Dermis microvascular lymphatic vessel endothelial cell (primary cell): ENCODE data around the gene EXD3. TPM values are rescaled to one million over a fixed set of nuclear protein-coding genes. Genes with fewer than 3 reads are reported as not detected.

Experiments used
- DNase-seq, 2 donors: peaks; one replicate each; pipeline versions ENCODE4 v3.0.0 to v3.0.0-alpha.2; 2010; ENCODE audit warnings: low read depth in 2 of 2
- total RNA-seq: library from RNA; depleted of rRNA; stranded (reverse); fragments of >200 nt; gene quantifications from 2 replicates; pipeline ENCODE4 v1.2.1, GENCODE V29; 2014

EXD3 gene
- total RNA-seq, 1 donor from 2014 or later: 12.2 TPM

DNA sequence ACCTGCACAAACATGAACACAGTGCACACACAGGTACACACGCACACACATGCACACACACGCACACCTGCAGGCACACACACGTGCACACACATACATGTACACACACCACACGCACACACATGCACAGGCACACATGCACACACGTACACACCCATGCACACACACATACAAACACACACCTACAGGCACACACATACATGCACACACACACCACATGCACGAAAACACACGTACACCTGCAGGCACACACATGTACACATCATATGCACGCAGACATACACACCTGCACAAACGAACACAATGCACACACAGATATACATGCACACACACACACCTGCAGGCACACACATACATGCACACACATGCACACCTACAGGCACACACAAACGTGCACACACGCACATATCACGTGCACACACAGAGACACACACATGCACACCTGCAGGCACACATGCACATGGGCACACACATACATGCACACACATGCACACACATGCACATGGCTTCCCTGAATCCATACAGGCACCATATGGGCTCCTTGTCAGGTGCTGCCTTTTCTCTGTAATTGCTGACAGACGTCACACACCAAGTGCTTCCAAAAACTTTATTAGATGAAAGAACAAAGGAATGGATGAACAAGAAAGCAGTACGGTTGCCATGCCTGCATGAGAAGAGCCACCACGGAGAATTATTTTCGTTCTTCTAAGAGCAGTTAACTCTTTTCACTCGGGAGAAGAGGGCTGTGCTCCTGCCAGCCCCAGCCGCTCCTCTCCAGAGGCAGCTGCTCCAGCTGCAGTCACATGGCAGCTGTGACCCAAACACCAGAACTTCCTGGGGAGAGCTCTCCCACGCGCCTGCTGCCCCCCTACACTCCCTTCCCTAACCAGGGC is 57.2 kb downstream of the EXD3 start:
- no peak for DNase-seq

DNA sequence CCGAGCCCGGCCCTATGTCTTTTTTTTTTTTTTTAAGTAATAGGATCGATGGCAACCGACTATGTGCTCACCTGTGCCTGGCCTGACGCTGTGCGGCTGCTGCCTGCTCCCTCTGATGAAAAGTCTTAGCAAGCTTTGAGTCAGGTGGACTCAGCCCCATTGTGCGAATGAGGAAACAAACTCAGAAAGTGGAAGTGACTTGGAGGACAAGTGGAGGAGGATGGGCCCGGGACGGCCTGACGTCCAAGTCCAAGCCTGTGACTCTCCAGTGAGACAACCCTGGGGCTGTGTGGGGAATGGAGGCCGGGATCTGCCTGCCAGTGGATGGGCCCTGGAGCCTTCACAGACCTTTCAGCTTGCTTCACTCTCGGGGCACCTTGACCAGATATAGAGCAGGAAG is 57.9 kb downstream of the EXD3 start:
- DNase-seq: no peak

DNA sequence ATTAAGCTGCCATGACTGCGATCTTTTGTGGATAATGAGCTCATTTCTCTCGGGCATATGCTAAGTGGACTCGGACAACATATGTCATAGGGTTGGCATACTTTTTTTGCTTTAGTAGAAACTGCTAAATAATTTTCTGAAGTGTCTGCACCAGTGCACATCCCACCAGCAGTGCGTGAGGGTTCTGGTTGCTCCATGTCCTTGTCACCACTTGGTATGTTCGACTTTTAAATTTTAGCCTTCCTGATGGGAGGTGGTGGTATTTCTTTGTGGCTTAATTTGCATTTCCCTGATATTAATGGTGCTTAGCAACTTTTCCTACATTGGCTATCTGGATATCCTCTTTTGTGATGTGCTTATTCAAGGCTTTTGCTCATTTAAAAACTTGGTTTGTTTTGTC is 63.1 kb downstream of the EXD3 start:
- no peak for DNase-seq

DNA sequence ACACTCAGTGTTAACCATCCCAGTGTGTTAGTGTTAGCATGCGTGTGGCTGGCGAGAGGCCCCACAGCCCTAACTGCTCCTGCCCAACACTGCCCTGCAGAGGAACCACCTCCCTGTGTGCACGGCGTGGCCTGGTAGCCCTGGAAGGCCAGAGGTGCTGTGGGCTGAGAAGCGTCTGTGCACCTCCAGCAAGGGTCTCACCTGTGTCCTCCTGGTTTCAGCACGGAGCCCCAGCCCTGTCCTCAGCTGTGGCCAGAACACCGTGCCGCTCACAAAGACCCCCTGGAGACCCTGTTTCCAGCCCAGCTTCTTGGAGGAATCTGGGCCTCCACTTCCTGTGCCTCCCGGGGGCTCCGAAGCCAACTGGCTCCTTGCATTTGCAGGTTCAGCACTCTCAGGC is 64.8 kb downstream of the EXD3 start:
- DNase-seq: no peak

DNA sequence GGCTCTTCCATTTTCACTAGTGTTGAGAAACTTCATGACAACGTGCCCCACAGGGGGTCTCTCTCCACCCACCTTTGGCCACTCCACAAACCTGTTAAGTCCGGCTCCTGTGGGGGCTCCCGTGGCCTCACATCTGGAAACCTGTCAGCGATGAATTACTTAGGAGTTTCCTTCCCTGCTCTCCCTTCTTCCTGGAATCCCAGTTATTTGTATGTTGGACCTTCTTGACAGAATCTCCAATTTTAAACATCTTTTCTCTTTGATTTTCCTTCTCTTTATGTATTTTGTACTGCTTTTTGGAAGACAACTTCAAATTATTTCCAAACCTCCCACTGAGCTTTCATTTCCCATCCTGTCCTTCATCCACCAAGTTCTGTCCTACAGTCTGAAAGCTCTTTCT is 65.8 kb downstream of the EXD3 start:
- peak in 1 of 2 donors; percentile 18 for DNase-seq

DNA sequence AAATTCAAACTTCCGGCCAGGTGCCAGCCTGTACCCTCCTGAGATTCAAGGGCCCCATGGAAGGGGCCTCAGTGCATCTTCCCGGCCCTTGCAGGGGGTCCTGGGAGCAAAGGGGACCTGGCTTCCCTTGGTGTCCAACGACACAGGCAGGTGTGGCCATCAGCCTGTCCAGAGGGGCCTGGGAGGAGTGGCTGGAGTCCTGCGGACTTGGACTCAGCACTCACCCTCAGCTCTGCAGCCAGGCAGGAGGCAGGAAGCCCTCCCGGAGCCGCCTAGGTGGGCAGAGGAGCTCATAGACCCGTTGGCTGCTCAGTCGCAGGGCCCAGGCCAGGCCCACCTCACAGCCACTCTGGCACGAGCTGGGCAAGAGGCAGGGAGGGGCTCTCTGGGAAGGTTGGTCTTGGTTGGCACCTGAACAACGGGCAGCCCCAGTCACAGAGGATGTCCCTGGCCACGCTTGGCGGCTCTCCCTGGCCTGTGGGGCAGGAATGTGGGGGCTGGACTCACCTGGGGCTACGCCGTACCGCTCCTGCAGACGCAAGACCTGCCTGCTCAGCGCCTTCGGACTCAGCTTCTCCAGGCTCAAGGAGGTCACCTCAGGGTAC is 67.1 kb downstream of the EXD3 start:
- no peak for DNase-seq

DNA sequence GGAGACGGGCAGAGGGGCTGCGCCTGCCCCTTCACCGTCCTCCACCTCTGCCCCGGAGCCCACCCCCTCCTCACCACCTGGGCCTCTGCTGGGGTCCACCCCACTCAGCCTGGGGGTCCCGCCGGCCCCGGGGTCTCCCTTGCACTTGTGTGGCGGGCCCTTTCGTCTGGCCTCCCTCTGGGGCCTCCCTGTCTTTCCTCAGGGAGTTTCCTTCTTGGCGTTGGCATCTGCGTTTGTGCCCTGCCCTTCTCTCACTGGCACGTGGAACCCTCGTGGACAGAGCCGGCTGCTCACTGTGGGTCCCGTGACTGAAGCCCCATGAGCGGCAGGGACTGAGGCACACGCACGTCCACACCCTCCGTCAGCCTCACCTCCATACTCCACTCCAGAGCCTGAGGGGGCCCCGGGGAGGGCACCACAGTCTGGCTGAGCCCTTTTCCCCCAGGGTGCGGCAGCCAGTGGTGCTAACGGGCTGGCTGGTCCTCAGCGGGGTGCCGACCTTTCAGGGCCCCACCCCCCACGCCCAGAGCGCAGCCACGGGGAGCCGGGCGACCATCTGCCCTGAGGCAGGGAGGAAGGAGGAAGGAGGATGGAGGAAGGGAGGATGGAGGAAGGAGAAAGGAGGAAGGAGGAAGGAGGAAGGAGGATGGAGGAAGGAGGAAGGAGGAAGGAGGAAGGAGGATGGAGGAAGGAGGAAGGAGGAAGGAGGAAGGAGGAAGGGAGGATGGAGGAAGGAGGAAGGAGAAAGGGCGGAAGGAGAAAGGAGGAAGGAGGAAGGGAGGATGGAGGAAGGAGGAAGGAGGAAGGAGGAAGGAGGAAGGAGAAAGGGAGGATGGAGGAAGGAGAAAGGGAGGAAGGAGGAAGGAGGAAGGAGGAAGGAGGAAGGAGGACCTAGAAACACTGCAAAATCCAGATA is 67.9 kb downstream of the EXD3 start:
- DNase-seq: no peak

DNA sequence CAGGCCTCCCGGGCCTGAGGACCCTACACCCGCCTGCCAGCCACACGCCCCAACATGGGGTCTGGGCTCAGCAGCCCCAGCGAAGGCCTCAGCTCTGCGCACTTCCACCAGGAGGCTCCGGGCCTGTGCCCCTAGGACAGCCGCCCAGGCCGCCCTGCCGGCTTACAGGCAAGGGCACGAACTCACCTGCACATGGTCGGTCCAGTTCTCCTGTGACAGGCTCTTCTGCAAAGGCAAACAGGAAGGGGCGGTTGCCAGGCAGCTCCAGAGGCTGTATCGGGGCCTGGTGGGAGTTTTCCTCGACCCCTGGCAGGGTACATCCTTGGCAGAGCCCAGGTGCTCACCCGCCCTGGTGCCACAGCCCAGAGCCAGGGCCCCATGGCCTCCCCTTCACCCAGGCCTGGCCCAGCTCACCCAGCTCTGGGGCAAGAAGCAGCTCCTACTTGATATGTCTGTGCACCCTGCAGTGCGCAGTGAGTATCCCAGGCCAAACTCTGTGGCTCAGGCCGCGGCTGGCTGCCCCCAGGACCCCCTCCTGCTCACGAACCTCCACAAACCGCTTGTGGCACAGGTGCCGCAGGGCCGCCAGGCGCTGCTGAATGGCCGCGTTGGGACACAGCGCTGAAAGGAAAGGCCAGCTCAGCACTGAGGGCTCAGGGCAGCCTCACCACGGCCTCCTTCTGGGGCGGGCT is 68.7 kb downstream of the EXD3 start:
- DNase-seq: peak; percentile 36 to 52

DNA sequence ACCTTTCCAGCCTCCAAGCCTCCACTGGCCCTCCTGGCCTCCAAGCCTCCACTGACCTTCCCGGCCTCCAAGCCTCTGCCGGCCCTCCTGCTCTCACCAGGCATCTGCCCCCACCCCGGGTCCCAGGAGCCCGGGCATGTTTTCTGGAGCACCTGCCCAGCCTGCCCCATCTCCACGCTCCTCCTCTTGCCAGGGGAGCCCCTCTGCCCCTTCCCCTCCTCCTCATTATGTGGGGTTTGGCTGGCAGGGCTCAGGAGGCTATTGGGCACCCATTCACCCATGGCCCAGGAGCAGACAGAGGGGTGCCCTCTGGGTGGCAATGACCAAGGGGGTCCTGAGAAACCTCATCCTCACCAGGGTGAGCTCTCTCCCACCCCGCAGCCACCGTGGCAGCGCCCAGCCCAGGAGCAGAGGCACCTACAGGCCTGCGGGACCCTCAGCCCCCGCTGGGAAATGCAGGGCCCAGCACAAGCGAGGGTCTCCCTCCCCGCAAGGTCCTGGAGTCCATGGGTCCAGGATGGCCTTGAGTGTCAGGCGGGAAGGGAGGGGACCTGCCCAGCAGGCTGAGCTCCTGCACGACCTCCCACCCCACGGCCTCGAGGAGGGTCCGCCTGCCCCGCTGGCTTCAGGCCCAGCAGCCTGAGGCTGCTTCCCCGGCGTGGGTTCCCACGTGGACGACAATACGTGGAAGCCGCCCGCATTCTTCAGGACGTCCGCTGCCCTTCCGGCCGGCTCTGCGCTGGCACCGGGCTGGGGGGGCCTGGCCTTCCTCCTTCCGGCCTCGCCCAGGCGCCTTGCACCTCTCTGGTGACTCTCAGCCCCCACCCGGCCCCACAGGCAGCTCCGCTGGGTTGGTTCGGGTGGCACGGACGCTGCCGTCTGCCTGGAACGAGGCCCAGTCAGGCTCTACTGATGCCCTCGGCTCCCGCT is 69.5 kb downstream of the EXD3 start:
- peak; percentile 39 to 80 for DNase-seq

DNA sequence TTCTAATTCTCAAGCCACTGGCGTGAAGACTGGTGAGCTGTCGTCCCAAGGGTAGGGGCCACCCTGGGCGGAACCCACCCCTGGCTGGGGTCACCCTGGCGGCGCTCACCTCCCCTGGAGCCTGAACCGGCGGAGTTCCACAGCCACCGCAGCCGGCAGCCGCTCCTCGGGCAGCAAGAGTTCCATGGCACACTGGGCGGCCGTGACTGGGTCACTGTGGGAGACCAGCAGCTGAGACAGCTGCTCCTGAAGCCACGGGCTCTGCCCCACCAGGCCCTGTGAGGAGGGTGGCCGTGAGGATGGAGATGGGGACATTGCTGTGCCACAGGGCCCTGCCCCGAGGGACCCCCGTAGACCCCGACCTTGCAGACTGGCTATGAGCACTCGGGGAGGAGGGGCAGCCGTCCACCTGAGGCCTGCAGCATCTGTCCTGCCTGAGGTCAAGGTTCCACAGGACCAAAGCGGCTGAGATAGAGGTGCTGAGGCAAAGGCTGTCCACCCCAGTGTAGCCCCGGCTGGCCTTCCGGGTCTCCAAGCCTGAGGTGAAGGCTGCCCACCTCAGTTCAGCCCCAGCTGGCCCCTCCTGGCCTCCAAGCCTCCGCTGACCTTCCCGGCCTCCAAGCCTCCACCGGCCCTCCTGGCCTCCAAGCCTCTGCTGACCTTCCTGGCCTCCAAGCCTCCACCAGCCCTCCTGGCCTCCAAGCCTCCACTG is 70.3 kb downstream of the EXD3 start:
- no peak for DNase-seq

DNA sequence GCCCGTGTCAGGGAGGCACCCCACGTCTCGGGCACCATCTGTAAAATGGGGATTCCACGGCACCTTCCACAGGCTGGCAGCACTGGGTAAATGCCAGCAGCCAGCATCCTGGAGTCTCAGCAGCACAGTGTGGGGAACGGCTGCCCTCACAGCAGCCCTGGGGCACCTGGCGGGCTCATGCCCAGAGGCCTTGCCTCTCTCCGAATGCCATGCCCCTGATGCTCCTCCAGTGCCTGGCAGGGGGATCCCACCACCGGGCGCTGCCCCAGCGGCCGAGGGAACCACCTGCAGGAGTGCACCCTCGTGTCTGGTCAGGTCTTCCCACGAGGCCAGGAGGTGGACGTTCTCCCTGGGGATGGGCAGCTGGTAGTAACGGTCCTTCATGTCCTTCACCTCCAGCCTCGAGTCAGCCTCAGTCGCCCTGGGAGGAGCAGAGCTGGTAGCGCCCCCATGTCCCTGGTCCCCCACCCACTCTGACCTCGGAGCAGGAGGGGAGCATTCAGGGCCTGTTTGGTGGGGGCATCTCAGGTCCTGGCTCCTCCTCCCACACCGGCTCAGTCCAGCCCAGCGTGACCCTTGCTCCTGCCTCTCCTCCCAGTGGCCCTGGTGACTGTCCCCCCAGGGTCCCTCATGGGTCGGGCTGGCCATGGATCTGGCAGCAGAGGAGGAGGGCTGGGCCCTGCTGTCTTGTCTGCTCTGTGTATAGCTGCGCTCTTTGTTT is 71.0 kb downstream of the EXD3 start:
- no peak for DNase-seq

DNA sequence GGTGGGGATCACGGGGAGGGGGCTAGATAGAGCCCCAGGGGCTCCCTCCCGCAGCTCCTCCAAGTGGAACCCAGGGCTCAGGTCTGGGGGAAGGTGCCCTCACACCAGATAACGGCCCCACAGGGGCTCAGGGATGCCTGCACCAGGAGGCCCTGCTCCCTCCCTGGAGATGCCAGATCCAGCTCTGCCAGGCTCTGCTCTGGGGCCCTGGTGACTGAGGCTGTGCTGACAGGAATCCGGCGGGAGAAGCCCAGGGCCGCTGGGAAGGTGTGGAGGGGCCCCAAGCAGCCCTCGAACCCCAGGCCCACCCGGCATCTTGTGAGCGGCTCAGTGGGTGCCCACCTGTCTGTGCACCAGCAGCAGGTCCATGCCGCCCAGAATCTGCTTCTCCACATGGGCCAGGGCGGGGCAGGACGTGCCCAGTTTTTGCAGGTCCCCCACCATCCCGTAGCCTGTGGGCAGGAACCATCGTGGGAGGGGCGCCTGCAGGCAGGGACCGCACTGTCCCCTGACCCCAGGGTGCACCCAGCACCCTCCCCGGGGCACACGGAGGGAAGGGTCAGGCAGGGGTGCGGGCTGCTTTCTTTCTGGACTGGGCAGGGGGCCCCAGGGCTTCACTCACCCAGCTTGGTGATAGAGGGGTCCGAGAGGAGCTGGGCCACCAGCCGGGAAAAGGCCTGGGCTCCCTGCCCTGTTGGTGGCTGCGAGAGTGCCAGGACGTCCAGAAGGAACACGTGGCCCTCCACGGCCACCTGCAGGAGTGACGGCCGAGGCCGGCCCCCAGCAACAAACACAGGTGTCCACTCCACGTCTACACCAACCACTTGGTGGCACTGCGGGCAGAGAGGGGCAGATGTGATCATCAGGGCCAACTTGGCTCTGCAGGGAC is 72.0 kb downstream of the EXD3 start:
- DNase-seq: no peak

DNA sequence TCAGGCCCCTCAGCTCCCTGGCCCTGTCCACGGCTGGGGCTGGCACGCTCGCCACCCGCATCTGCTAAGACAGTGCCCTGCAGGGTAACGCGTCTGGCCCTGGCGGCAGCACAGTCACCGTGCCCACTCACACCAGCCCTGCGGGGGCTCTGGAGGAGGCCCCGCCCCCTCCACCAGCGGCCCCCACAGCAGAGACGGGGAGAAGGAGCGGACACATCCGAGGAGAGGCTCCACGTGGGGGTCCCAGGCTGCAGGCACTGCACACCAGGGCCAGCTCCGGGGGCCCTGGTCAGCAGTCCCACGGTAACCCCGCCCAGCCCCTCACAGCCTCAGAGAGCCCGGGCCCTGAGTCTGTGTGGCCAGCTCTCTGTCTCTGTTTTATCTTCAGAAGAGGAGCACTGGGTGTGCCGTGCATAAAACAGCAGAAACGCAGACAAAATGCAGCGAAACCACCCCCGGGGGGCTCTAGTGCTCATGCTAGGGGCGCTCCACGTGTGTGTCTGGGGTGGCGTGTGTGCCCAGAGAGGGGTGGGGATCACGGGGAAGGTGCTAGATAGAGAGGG is 73.4 kb downstream of the EXD3 start:
- no peak for DNase-seq

DNA sequence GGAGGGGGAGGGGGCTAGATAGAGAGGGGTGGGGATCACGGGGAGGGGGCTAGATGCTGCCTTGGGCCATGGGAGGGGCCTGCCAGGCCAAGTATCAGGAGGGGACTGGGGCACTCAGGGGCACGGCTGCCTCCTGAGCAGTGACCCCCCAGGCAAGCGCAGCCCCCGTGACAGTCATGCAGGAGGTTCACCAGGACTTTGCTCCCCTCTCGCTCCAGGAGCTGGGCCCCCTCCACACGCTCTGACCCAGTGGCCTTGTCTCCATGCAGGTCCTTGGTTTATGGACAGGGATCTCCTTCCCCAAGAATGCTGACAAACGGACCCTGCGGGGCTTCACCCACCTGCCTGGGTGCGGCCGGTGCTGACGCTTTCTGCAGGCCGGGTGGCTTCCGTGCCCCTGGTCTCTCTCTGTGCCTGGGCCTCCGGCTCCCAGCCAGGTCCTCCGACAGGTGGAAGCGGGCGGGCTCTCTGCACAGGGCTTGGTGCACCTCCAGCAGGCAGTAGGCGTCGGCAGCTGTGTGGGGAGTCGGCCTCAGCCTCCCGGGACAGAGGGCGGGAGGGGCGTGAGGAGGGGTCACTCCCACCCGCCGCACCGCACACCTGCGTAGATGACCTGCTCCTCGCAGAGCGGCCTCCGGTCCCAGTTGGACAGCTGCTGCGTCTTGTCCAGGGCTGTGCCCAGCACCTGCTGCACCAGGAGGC is 74.0 kb downstream of the EXD3 start:
- DNase-seq: no peak

DNA sequence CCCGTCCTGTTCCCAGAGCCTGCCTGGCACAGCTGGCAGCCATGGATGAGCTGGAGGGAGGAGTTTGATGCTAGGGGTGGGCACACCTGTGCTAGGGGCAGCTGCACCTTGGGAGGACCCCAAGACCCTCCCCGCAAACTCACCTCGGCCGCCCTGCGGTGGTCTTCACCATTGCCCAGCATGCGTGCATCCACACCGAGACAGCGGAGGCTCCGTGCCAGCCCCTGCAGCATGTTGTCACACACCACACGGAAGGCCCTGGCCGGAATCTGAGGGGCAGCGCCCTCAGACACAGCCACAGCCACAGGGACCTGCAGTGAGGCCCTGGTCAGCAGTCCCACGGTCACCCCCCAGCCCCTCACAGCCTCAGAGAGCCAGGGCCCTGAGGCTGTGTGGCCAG is 75.0 kb downstream of the EXD3 start:
- no peak for DNase-seq

DNA sequence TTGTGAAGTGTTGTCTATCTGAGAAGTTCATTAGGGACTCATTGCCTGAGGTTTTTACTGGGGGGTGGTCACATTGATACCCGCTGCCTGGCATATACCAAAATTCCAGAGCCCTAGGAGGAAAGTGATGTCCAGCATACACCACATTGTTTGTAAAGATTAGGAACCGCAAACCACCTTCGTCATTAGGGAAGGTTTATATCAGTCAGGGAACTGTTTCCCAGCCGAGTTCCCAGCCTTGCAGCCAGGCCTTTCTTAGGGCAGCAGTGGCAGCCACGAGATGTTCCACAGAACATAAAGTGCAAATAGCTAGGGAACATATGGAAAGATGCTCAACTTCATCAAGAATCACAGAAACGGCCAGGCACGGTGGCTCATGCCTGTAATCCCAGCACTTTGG is 80.5 kb downstream of the EXD3 start:
- no peak for DNase-seq

DNA sequence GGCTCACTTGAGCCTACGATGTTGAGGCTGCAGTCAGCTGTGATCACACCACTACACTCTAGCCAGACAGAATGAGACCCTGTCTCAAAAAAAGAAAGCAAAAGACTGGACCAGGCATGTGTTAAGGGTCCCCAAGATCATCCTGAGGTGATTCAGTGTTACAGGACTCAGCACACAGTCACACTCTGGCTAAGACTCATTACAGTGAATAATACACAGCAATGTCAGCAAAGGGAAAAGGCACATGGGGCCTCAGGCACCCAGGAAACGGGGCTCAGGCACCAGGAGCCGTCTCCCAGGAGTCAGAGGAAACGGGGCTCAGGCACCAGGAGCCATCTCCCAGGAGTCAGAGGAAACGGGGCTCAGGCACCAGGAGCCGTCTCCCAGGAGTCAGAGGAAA is 81.7 kb downstream of the EXD3 start:
- DNase-seq: no peak
